ENCODE data around the gene NUCB2. TPM values are rescaled to one million over a fixed set of nuclear protein-coding genes. Genes with fewer than 3 reads are reported as not detected.

Gene NUCB2
- total and polyA plus RNA-seq, 2 of the 8 experiments (the other 6 are each of a cell fraction or from before 2014, with no cell fraction given), result 9.0 to 34.2 TPM

GRCh38 chr11:17353821-17354600, 77.5 kb downstream of the NUCB2 start:
- H3K27ac ChIP-seq (ENCODE audit: low read depth, low read length), result no peak overlapping the region
- 24 to 100% methylated on average over 1 to 15 of the region's 15 CpGs for WGBS, 2 experiments (ENCODE audit: extremely low coverage in 1 of 2, insufficient coverage in 1 of 2, insufficient read length in 1 of 2, insufficient replicate concordance in 2 of 2, low coverage in 1 of 2, low lambda C conversion rate in 2 of 2, missing lambda C conversion rate in 1 of 2)
- no peaks in the 10 kb centered on the region for H3K36me3 ChIP-seq (ENCODE audit: control insufficient read depth in 2 of 4, insufficient read depth in 4 of 4, low read length in 3 of 4)
- TF ChIP-seq RNF2 (IDR thresholded peaks at IDR 0.05; ENCODE audit: borderline replicate concordance, low read depth, low read length, missing control alignments, poor library complexity, severe bottlenecking) (no peak), BRCA1 (IDR thresholded peaks at IDR 0.05; ENCODE audit: low read depth, low read length) (no peak), PHF8 (conservative IDR thresholded peaks at IDR 0.05; ENCODE audit: low read depth, low read length) (0 out of 2 replicates have a peak, but pooled peaks have one; percentile 1)
- H2BK15ac ChIP-seq (ENCODE audit: low read length), result no peak overlapping the region
- peak overlapping the region; percentile 31 to 68 (median 34) for H3K4me3 ChIP-seq (ENCODE audit: extremely low read depth in 1 of 4, insufficient read depth in 2 of 4, low read depth in 3 of 4, low read length in 4 of 4)
- ChIA-PET POLR2A (ENCODE audit: partially characterized antibody) (interaction anchor here (0.7 to 1.5 kb wide), 6 partner anchors 12 to 281 kb away, joined by 3 to 5 read pairs (median 3); partner anchors contain the start of gene PIK3C2A), CTCF (ENCODE audit: partially characterized antibody) (interaction anchor here (0.7 to 3.2 kb wide), 25 partner anchors 9 to 365 kb away, joined by 3 to 17 read pairs (median 5); partner anchors contain the start of gene OTOG)
- H3K4me1 ChIP-seq (replicated peaks in 1 of 4; ENCODE audit: control insufficient read depth in 3 of 4, insufficient read depth in 4 of 4, low read length in 3 of 4), result peaks cover 0 to 8% (median 4%) of the 10 kb centered on the region in 4 experiments; a peak in 5 of 7 replicates
- H3K79me2 ChIP-seq (ENCODE audit: control insufficient read depth in 1 of 2, insufficient read depth in 2 of 2, low read length in 2 of 2), result no peaks in the 10 kb centered on the region
- H2BK120ac ChIP-seq (replicated peaks; ENCODE audit: low read depth, low read length), result no peak overlapping the region
- no peak overlapping the region for H3K4ac ChIP-seq (replicated peaks; ENCODE audit: insufficient read length, low read depth, low read length)
- H3K9ac ChIP-seq (replicated peaks in 1 of 4; ENCODE audit: extremely low read depth in 1 of 4, low read depth in 3 of 4, low read length in 3 of 4), result no peak overlapping the region
- no peaks in the 10 kb centered on the region for H3K79me1 ChIP-seq (ENCODE audit: low read depth, low read length)
- peak overlapping the region; percentile 19; the same call in 1 of the 2 replicates for H2BK12ac ChIP-seq (ENCODE audit: low read depth, low read length)
- peak overlapping the region; percentile 83 to 93 for H3K4me2 ChIP-seq (ENCODE audit: insufficient read depth in 1 of 2, low read depth in 2 of 2, low read length in 2 of 2)
- FAIRE-seq (no peak), DNase-seq (ENCODE audit: low read depth in 1 of 2, low spot score in 2 of 2) (no peak)
- H4K20me1 ChIP-seq (replicated peaks in 1 of 2; ENCODE audit: control insufficient read depth in 1 of 2, insufficient read depth in 2 of 2, low read length in 2 of 2), result peaks cover 0 to 2% of the 10 kb centered on the region in 2 experiments
- H3K23me2 ChIP-seq (ENCODE audit: low read depth, low read length), result peaks cover 15% of the 10 kb centered on the region; the same call in 1 of the 2 replicates
- H3K14ac ChIP-seq (ENCODE audit: insufficient read length), result no peak overlapping the region
- H3K56ac ChIP-seq (replicated peaks; ENCODE audit: insufficient read length, low read depth, low read length), result no peak overlapping the region
- no peak overlapping the region for H3K23ac ChIP-seq (ENCODE audit: insufficient read length)
- no peak overlapping the region for H2BK20ac ChIP-seq (ENCODE audit: low read length)
- no peak overlapping the region for H4K91ac ChIP-seq (replicated peaks; ENCODE audit: insufficient read length, low read length)
- 0 out of 2 replicates have a peak overlapping the region, but pooled peaks have one; percentile 27 for H3K18ac ChIP-seq (ENCODE audit: extremely low read depth, low read length)
- H4K8ac ChIP-seq (ENCODE audit: extremely low read depth, insufficient read depth, low read length), result peak overlapping the region; percentile 48; the same call in 1 of the 2 replicates
- peaks cover 29 to 53% (median 44%) of the 10 kb centered on the region in 4 experiments for H3K27me3 ChIP-seq (replicated peaks in 1 of 4; ENCODE audit: control insufficient read depth in 3 of 4, extremely low read depth in 1 of 4, insufficient read depth in 3 of 4, low read length in 3 of 4)
- H4K5ac ChIP-seq (ENCODE audit: insufficient read length, low read depth, low read length), result no peak overlapping the region
- no peaks in the 10 kb centered on the region for H3K9me3 ChIP-seq (ENCODE audit: insufficient read depth in 2 of 2, low read depth in 1 of 2, low read length in 1 of 2)
- H2BK5ac ChIP-seq (ENCODE audit: low read depth, low read length), result peak overlapping the region; percentile 16; the same call in 1 of the 2 replicates
- no peak overlapping the region for H2AK5ac ChIP-seq (ENCODE audit: low read depth, low read length)
- peak overlapping the region; percentile 64; the same call in 1 of the 2 replicates for H2AFZ ChIP-seq (ENCODE audit: low read length)

Measured in H1 (cell line).